ENCODE results near the gene APOA1.
A peak's percentile ranks its signal among the peaks of the same experiment; 100 is the strongest.
"Not testable (repeated sequence)": the region's sequence is repeated elsewhere in the genome, so short reads cannot be mapped to it uniquely, and the experiment has no call there.

Gene APOA1

DNA sequence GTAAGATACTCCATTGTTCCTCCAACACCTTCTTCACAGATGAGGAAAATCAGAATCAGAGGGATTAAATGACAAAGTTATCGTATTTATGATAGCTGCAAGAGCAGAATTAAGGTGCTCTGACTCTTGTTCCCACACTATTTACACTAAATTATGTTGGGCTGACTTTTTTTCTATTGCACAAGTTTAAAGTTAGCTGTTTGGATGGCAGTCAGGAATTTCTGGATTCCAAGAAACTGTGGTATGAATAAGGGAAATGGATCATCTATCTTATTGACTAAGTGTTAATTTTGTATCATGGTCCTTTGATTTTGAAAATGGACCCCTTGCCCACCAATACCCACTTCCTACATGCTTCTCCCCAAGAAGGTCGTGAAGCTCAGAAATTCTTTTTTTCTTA, 19.9 kb upstream of the APOA1 start:
- DNase-seq, result no peak

DNA sequence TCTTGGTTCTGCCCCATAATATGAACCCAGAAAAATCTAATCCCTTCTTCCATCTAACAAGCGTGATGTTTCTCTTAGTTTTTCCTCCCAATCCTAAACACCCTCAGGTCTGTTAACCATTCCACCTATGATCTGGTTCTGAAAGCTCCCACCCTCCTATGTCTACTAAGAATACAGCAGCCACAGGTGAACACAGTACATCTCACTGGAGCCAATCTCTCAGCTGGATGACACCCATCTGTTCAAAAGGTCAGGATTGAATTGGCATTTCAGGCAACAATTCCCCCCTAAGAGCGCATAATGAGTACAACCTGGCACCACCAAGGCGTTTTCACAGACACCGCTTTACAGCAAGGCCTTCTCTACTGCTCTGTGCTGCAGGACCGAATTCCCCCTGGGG, 19.0 kb upstream of the APOA1 start:
- DNase-seq, result no peak

DNA sequence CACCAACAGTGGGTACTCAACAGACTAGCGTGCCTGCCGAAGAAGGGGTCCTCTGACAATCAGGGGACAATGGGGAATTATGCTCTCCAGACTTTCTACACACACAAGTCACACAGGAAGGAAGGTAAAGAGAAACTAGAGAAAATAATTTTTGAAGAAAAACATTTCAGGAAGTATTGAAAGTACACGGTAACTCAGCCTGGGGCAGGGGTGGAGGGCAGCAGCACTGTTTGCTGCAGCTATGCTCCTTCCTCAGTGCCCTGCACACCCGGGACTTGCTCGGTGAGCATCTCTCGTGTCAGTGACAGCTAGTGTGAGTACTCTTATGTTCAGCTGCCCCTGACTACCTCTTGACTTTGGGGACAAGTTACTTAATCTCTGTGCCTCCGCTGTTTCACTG, 18.0 kb upstream of the APOA1 start:
- DNase-seq, result no peak

DNA sequence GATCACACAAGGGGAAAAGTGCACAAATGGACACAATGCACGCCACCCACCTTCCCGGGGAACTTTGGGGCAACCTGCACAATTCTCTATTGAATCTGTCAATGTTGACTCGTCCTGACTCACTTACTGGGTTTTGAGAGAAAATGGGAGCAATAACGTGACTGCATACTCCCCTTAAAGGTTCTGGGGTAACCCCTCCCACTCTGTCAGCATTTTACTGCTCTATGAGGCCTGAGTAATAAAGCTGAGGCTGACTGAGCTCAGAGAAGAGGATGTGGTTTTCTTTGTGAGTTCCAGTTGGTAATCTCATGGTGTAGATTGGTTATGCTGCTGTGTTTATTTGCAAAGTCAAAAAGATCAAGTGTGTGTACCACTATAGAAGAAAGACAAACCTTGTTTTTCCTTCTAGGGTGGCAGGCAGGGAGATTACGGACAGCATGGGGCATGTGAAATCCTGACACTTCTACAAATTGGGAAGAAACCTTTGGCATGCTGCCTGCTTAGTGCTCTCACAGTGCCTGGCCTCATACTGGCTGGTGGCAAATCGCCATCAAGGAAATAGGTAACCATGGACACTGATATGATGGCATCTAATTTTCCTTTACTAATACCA, 16.1 kb upstream of the APOA1 start:
- DNase-seq, result peak; percentile 35 to 44

DNA sequence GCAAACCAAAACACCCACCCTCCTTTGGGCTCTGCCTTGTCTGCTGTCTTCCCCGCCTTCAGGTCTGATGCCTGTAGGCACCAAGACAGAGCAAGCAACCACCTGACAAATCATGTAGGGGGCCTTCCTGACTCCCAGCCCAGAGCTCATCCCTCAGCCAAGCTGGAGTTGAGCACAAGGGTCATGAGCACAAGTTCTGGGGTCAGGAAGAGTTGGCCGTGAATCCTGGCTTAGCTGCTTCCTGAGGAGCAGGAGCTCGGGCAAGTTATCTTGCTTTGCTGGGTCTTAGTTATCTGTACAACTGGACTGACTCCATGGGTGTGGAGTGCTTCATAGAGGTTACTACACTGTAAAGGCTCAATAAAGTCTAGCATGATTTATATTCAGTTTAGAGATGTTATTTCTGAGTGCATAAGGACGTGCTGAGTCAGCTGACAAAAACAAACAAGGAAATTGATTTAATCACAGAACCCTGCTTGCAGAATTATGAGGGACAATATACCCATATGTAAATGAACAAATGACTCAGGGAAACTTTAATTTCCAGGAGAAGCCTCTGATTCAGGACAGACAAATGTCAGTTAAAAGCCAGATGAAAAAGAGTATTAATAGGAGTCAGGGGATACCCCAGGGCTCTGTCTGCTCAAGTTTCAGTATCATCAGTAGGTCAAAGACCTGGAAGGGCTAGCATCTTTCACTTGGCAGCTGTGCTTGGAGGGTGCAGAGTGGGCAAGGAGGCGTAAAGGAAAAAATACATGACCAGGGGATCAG, 15.0 kb upstream of the APOA1 start:
- no peak for DNase-seq

DNA sequence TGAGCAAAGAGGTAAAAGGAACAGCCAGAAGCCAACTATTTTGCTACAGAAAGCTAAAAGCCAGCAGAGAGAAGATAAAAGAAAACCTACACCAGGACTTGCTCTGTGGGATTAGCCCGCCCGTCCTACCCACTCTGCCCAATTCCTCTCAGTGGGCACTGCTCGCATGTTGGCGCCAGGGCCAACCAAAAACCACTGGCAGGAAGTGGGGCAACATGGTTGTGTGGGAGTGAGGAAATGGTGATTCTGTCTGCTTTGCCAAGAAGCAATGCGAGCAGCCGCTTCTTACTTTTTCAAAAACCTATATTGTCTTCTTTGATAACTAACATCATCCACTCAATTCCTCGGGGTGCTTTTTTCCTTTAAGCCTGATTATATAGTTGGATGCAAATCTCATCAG, 14.2 kb upstream of the APOA1 start:
- peak; percentile 21 to 28 for DNase-seq

DNA sequence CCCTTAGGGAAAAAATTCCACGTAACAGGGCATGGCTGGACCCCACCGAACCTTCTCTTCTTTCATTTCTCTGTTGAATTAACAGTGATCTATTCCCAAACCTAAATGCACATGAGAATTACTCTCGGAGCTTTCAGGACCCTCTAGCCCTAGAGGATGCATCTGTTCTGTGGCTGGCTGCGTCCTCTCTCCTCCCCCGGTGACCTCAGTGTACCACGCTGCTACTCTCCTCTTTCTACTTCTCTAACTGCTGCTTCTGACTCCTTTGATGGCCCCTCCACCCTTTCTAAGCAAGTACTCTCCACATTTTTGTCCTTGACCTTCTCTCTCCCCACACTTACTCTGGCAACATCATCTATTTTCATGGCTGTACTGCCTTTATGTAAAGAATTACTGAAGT, 12.1 kb upstream of the APOA1 start:
- DNase-seq, result no peak

DNA sequence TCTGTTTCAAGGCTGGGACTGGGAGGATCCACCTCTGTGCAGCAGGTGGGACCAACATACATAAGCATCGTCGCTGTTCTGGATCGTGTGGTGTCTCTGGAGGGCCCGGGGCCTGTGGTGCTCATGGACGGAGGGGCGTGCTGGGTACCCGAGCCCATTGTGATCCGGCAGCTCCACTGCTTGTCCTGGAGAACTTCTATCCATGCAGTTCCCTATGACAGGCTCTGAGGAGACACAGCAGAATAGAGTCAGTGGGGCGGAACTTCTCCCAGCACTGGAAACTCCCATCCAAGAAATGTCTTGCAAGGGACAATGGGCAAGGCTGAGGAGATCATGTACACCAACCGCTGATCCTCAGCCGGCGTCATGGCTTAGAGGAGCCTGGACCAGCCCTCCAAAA, 11.6 kb upstream of the APOA1 start:
- no peak for DNase-seq

DNA sequence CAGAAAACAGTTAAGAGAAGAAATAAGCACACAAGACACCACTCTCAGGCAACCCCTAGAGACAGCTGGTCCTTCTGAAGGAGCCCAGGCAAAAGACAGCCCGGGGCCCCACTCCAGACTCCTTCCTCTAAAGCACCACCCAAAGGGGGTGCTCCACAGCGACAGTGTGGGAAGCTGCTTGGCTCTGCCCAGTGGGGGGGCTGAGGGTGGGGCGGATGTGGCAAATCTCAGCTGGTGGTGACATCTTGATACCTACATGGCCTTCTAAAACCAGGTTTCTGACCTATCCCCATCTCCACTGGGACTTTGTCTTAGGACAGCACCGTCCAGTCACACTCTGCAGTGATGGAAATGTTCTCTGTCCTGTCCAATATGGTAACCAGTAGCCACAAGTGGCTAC, 10.2 kb upstream of the APOA1 start:
- no peak for DNase-seq

DNA sequence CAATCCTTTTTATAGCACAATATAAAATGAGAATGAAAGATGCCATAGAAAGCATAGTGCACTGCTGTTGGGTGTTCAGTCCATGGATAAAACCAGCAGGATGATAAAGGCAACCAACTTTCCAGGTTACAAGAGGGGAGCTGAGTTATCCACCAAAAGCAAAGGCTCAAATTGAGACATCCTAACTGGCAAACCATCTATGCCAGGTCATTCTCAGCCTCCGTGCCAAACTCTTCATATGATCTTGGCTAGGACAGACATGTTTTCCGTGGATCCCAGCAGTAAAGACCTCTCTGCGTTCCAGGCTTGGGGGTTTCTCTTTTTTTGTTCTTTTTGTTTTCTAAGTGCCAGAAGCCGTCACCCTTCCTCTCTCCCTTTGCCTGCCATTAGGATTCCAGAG, 7.3 kb upstream of the APOA1 start:
- DNase-seq, result no peak

DNA sequence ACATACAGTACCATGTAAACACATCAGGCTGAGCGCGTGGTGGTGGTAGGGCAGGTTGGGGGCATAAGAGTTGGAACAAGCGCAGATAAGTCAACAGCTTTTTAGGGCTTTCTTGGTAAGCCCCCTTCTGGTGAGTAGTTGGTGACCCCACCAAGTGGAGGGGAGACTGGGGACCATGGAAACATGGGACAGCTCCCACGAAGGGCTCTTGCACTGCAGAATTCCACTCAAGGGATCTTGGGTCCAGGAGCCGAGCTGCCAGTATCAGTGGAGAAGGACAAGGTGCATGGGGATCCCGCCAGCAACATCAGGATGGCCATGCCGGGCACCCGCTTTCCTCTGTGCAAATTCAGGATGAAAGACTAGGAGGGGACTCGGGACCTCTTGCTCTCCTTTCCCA, 6.2 kb upstream of the APOA1 start:
- no peak for DNase-seq

DNA sequence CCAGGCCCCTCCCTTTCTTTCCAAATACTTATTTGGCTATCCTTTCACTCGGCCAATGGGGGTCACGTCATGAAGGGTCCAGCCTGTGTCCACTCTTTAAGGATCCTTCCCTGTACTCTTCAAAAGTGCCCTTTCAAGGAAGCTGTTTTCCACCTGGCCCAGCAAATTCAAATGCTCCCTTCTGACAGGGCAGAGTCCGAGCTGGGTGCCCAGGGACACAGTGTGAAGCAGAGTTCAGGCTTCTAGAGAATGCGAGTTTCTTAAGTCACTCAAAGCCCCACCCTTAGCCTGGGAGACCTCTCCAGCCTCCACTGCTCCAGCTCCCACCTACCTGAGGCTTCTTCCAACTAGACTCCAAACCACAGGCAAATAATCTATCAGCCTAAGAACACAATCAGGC, 5.5 kb upstream of the APOA1 start:
- no peak for DNase-seq

DNA sequence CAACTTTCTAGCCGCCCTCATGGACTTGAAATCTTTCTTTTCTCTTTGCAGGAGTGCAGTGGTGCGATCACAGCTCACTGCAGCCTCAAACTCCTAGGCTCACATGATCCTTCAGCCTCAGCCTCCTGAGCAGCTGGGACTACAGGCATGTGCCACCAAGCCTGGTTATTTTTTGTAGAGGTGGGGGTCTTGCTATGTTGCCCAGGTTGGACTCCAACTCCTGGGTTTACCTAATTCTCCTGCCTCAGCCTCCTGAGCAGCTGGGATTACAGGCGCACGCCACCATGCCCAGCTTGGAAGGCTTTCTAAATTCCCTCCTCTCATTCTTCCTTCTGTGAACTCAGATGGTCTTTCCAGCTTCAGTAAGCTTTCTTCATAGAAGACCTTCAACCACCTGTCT, 4.7 kb upstream of the APOA1 start:
- no peak for DNase-seq

DNA sequence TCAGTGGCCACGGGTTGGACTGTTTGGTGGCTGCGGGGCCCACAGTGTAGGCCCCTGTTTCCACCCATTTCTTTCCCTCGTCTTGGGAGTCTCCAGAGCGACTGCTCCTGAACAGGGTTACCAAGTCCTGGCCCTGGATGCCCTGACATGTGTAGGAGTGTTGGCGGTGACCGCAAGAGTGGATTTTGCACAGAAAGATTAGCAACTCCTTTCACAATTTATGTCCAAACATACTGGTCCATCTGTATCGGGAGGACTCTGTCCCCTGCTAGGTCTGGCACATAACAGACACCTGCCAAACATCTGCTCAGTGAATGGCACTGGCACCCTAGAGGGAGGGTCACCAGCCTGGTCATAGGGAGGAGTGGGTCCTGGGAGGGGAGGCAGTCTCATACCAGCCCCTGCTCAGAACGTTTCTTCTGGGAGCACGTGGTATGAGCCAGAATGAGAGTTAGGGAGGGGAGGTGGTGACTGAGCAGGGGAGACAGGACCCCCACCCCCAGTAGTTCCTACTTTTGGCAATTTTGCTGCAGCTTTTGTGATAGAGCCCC, 3.4 kb upstream of the APOA1 start:
- DNase-seq, result no peak

DNA sequence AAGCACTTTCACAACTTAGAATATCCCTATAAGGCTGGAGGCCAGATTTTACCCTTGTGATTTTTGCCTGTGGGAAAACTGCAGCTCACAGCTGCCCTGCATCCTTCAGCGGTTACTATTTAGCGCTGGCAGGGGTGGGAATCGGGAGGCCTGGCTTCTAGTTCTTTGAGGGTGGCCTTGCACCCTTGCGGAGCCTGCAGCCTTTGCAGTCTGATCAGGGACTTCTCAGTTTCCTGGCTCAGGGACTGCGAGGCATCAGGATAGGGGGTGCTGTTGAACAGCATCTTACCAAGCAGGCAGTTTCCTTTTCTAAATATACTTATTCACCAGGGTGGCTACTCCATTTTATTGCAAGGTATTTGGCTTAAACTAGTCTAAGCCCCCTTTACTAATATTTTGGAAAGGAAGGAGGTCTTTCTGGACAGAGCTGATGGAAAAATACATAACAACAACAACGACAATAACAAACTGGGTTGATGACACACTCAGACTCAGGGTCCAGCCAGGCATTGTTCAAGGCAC, 2.9 kb upstream of the APOA1 start:
- DNase-seq, result no peak

DNA sequence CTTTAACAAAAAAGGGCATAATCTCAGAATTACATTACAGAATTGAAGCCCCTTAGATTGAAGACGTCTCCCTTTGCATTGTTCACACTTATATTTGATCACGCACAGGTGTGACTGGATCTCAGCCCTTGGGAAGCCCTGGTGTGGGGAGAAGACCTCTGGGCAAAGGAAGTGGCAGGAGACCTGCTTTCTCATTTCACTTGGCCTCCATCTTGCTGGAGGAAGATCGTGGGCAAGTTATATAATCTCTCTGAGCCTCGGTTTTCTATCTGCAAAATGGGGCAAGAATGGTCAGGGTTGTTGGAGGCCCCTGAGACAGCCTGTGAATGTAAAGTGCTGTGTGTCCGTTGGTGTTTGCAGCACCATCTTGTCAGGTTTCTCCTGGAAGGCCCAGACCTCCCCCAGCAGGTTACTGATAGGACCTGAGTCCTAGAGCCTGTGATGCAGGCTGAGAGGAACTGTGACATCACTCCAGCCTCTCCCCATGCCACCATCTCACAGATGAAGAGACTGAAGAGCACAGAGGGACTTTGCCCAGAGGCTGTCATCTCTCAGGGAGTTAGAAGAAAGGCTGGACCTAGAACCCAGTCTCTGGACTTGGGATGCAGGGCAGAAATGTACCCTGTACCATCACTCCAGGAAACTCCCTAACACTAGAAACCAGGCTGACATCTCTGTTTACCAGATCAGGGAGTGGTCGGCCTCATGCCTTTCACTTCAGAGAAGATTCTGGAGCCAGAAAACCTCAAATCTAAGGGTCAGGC, 1.1 kb upstream of the APOA1 start:
- no peak for DNase-seq

DNA sequence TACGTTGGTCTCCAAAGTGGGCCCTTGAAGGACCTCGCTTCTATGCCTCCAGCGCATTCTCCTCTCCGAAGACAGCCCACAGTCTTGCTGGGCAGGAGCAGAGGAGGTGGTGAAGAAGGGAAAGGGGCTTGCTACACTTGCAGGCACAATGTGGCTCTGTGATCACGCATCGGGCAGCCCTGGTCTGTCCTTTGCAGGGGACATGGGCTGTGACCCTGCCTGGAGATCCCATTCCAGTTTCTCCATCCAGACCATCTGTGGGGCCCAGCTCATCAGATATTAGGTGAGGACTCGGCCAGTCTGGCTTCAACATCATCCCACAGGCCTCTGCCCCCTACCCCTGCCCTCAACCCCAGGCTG, 810 bp downstream of the APOA1 start:
- DNase-seq, result no peak

DNA sequence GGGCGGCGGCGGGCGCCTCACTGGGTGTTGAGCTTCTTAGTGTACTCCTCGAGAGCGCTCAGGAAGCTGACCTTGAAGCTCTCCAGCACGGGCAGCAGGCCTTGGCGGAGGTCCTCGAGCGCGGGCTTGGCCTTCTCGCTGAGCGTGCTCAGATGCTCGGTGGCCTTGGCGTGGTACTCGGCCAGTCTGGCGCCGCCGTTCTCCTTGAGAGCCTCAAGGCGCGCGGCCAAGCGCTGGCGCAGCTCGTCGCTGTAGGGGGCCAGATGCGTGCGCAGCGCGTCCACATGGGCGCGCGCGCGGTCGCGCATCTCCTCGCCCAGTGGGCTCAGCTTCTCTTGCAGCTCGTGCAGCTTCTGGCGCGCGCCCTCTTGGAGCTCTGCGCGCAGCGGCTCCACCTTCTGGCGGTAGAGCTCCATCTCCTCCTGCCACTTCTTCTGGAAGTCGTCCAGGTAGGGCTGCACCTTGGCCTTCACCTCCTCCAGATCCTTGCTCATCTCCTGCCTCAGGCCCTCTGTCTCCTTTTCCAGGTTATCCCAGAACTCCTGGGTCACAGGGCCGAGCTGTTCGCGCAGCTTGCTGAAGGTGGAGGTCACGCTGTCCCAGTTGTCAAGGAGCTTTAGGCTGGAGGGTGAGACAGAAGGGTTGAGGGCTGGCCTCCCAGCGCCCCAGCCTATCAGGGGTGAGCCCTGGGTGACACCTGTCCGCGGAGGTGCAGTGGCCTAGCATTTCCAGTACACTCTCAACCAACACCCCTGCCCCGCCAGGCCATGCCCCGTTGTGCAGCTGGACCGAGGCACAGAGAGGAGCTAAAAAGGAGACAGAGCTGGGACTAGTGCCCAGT, 1.4 kb downstream of the APOA1 start:
- peak; percentile 64 to 72 for DNase-seq

DNA sequence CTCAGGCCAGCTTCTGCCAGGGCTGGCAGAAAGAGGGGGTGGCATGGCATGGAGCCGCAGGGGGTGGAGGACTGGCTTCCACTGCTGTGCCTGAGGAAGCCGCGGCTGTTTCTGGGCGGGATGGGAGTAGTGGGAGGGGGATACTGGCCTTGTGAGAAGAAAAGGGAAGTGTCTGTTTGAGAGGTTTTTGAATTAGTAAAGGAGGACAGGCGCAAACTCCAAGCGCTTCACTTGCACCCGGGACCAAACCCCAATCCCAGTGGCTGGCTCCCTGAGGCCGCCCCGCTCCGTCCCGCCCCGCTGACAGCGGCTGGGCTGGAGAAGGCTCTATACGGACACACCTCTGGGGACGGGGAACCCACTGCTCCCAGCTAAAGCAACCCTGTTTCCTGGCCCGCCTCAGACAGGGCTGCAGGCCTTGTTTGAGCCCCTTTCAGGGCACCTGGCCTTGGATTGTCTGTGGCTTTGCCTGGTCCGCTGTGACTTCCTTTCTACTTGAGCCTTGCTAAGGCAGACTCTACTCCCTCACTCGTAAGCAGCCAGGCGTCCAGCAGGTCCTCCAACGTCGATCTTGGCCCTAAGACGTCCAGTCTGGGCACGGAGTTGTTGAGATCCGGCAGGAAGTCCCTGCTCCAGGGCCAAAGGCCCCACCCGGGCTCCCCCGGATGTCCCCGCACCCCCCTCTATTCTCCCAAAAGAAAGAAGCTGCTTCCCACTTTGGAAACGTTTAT, 2.2 kb downstream of the APOA1 start:
- DNase-seq, result no peak

DNA sequence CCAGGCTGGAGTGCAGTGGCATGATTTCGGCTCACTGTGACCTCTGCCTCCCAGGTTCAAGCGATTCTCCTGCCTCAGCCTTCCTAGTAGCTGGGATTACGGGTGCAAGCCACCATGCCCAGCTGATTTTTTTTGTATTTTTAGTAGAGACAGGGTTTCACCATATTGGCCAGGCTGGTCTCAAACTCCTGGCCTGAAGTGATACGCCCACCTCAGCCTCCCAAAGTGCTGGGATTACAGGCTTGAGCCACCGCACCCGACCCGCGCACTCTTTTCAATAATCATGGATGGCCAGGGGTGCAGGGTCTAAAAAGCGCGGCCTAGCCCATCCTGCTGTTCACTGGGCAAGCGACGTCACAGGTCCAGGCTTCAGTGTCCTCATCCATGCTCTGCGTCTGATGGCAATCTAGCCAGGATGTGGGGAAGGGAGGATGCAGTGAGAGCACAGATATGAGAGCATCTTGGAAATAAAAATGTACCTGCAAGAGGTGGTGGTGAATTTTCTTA, 2.8 kb downstream of the APOA1 start:
- not testable (repeated sequence) for DNase-seq

DNA sequence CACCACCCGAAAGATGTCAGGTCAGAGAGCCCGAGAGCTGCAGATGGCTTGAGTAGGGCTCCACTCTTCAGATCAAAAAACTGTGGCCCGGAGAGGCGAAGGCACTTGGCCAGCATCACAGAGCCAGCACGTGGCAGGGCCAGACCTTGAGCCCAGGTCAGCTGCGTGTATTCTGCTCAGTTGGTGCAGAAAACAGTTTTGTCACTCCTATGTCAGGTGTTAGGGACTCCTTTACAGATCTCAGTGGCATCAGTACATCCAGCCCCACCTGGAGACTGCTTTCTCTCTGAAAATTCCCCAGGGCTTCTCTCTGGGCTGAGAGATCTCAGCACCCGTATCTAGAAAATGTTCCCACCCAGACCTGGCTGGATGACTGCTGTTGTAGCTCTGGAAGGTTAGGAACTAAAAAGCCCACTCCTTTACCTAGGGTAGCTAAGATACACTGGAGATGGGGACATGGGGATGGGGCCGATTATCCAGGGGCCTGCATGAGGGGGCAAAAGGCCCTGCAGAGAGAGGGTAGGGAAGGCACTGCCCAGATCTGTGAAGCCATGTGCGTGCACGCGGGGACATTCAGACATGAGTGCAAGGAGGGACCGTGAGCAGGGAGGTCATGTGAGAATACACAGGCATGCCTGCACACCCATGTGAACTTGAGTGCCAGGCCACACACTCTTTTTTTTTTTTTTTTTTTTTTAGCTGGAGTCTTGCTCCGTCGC, 3.4 kb downstream of the APOA1 start:
- no peak for DNase-seq
